ENCODE data around the gene RAB44. TPM values are rescaled to one million over a fixed set of nuclear protein-coding genes. Genes with fewer than 3 reads are reported as not detected.
A peak's percentile ranks its signal among the peaks of the same experiment; 100 is the strongest.

RAB44 gene
- total and polyA plus RNA-seq, 2 of the 13 experiments (the other 11 are each of a cell fraction or from before 2014, with no cell fraction given) = not detected

- no peak for TF ChIP-seq CEBPZ (IDR thresholded peaks at IDR 0.05; ENCODE audit: low read length)
- TF ChIP-seq NFE2 (CRISPR knock-in tag; IDR thresholded peaks at IDR 0.05) = no peak
- peak; percentile 93 for TF ChIP-seq FOXJ3 (CRISPR knock-in tag; IDR thresholded peaks at IDR 0.05; ENCODE audit: borderline replicate concordance)
- no peak for TF ChIP-seq GPBP1L1 (CRISPR knock-in tag; IDR thresholded peaks at IDR 0.05)
- peak; percentile 58; the same call in 1 of the 2 replicates for TF ChIP-seq ZNF510 (CRISPR knock-in tag; IDR thresholded peaks at IDR 0.05; ENCODE audit: low read depth)
- TF ChIP-seq ZNF276 (CRISPR knock-in tag; IDR thresholded peaks at IDR 0.05; ENCODE audit: low read depth) = no peak
- TF ChIP-seq ZBTB33 (CRISPR knock-in tag; IDR thresholded peaks at IDR 0.05) = peak; percentile 80
- TF ChIP-seq ZNF138 (CRISPR knock-in tag; IDR thresholded peaks at IDR 0.05; ENCODE audit: low read depth) = 0 out of 2 replicates have a peak, but pooled peaks have one; percentile 75
- TF ChIP-seq ZNF839 (CRISPR knock-in tag; IDR thresholded peaks at IDR 0.05; ENCODE audit: borderline replicate concordance) = peak; percentile 77; the same call in 1 of the 2 replicates
- TF ChIP-seq ZNF501 (CRISPR knock-in tag; IDR thresholded peaks at IDR 0.05) = peak; percentile 94
- no peak; the same call in 1 of the 2 replicates for TF ChIP-seq RELA (CRISPR knock-in tag; IDR thresholded peaks at IDR 0.05)
- TF ChIP-seq SAP130 (CRISPR knock-in tag; IDR thresholded peaks at IDR 0.05; ENCODE audit: low read depth) = peak; percentile 95
- TF ChIP-seq MBD4 (IDR thresholded peaks at IDR 0.05; ENCODE audit: borderline replicate concordance, low read length) = no peak
- no peak for TF ChIP-seq AGO2 (optimal IDR thresholded peaks at IDR 0.05; ENCODE audit: low read depth, low read length)
- no peak for TF ChIP-seq ZNF17 (CRISPR knock-in tag; IDR thresholded peaks at IDR 0.05)
- TF ChIP-seq ARID5B (CRISPR knock-in tag; IDR thresholded peaks at IDR 0.05) = peak; percentile 97
Measured at GRCh38 chr6:36666826-36667591, 30.6 kb upstream of the RAB44 start (continued).
